Activated T-cell treated with anti-CD3 and anti-CD28 coated beads for 4 hours (primary cell): ENCODE measurements around the gene PCDHA11.
"Not testable (repeated sequence)": the region's sequence is repeated elsewhere in the genome, so short reads cannot be mapped to it uniquely, and the experiment has no call there.

Experiments used
- DNase-seq: peaks from one replicate; pipeline ENCODE4 v3.0.0-alpha.2; 2020

The PCDHA11 gene

GRCh38 chr5:140868721-140869554, at the start of gene PCDHA11:
PCDHA11 (plus strand) TSS chr5:140868957; CDS start chr5:140869104, 147 bp downstream.
- DNase-seq: no peak

DNA sequence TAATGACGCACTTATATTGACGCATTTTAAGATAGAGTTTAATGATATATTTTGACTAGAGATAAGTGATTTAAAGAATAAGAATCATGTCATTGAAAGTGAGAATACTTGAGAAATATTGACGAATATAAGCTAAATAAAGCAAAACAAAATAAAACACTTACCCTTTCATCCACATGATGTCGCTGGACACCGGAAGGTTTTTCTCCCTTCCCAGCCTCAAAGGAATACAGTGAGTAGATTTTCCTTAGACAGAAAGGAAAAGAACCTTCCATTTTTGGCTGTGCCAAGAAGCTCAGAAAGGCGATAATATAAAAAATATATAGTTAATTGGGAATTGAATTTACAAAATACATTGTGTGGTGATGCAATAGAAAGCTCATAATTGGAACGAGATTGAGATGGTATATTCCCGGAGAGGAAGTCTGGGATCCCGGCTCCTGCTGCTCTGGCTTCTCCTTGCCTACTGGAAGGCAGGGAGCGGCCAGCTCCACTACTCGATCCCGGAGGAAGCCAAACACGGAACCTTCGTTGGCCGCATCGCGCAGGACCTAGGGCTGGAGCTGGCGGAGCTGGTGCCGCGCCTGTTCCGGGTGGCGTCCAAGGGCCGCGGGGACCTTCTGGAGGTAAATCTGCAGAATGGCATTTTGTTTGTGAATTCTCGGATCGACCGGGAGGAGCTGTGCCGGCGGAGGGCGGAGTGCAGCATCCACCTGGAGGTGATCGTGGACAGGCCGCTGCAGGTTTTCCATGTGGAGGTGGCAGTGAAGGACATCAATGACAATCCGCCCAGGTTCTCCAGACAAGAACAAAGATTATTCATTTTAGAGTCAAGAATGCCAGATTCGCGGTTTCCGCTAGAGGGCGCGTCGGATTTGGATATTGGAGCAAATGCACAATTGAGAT, 47.1 kb upstream of the PCDHA11 start, which contains the start of gene PCDHA5:
TSS of gene PCDHA5 (plus strand) at position 239 of the 906 bp plus-strand sequence.
- DNase-seq: no peak

DNA sequence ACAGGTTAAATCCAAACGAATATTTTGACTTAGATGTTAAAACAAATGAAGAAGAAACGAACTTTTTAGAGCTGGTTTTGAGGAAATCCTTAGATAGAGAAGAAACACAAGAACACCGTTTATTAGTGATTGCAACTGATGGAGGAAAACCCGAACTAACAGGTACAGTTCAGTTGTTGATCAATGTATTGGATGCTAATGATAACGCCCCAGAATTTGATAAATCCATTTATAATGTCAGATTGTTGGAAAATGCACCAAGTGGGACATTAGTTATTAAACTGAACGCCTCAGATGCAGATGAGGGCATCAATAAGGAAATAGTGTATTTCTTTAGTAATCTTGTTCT, 46.5 kb upstream of the PCDHA11 start:
- DNase-seq: no peak

DNA sequence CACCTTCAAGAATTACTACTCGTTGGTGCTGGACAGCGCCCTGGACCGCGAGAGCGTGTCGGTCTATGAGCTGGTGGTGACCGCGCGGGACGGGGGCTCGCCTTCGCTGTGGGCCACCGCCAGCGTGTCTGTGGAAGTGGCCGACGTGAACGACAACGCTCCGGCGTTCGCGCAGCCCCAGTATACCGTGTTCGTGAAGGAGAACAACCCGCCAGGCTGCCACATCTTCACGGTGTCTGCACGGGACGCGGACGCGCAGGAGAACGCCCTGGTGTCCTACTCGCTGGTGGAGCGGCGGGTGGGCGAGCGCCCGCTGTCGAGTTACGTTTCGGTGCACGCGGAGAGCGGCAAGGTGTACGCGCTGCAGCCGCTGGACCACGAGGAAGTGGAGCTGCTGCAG, 45.8 kb upstream of the PCDHA11 start:
- not testable (repeated sequence) for DNase-seq

GRCh38 chr5:140823475-140823874, 45.3 kb upstream of the PCDHA11 start:
- no peak for DNase-seq

DNA sequence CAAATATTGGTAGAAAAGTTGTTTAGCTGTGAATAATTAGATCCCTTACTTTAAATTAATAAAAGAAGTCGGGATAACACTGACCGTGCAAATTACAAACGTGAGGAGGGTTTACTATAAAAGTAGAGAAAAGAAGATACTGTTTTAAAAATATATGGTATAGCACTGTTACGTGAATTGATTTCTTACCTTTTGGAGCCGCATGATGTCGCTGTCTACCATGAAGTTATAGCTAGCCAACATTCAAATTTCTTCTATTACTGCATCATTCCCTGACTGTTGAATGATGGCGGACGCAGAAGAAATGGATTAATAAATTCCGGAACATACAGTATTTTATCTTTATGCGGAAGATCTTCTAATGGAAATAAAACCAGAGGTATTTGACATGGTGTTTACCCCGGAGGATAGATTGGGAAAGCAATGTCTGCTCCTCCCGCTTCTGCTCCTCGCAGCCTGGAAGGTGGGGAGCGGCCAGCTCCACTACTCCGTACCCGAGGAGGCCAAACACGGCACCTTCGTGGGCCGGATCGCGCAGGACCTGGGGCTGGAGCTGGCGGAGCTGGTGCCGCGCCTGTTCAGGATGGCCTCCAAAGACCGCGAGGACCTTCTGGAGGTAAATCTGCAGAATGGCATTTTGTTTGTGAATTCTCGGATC, 40.9 kb upstream of the PCDHA11 start, which contains the start of gene PCDHA6:
TSS of gene PCDHA6 (plus strand) at position 257 of the 658 bp plus-strand sequence. CDS start at position 389, 132 bp downstream.
- DNase-seq: no peak

- DNase-seq: no peak
These were observed 40.4 kb upstream of the PCDHA11 start for GRCh38 chr5:140828362-140828737.

- DNase-seq: not testable (repeated sequence)
These were observed 39.0 kb upstream of the PCDHA11 start for GRCh38 chr5:140829511-140830501.

GRCh38 chr5:140833993-140834392, 34.8 kb upstream of the PCDHA11 start, which contains the start of gene PCDHA7:
PCDHA7 (plus strand) TSS chr5:140834269; CDS start chr5:140834384, 115 bp downstream.
- no peak for DNase-seq

- DNase-seq: not testable (repeated sequence)
These were observed 34.2 kb upstream of the PCDHA11 start for GRCh38 chr5:140834439-140835008.

DNA sequence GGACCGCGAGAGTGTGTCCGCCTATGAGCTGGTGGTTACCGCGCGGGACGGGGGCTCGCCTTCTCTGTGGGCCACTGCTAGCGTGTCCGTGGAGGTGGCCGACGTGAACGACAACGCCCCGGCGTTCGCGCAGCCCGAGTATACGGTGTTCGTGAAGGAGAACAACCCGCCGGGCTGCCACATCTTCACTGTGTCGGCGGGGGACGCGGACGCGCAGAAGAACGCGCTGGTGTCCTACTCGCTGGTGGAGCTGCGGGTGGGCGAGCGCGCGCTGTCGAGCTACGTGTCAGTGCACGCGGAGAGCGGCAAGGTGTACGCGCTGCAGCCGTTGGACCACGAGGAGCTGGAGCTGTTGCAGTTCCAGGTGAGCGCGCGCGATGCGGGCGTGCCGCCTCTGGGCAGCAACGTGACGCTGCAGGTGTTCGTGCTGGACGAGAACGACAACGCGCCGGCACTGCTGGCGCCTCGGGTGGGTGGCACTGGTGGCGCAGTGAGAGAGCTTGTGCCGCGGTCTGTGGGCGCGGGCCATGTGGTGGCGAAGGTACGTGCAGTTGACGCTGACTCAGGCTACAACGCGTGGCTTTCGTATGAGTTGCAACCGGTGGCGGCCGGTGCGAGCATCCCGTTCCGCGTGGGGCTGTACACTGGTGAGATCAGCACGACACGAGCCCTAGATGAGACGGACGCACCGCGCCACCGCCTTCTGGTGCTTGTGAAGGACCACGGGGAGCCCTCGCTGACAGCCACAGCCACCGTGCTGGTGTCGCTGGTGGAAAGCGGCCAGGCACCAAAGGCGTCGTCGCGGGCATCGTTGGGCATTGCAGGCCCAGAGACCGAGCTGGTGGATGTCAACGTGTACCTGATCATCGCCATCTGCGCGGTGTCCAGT, 32.9 kb upstream of the PCDHA11 start:
- no peak for DNase-seq

GRCh38 chr5:140840978-140841962, 27.5 kb upstream of the PCDHA11 start, which contains the start of gene PCDHA8:
PCDHA8 (plus strand) TSS chr5:140841187; CDS start chr5:140841322, 135 bp downstream.
- no peak for DNase-seq

GRCh38 chr5:140842798-140843733, 25.7 kb upstream of the PCDHA11 start:
- DNase-seq: no peak

DNA sequence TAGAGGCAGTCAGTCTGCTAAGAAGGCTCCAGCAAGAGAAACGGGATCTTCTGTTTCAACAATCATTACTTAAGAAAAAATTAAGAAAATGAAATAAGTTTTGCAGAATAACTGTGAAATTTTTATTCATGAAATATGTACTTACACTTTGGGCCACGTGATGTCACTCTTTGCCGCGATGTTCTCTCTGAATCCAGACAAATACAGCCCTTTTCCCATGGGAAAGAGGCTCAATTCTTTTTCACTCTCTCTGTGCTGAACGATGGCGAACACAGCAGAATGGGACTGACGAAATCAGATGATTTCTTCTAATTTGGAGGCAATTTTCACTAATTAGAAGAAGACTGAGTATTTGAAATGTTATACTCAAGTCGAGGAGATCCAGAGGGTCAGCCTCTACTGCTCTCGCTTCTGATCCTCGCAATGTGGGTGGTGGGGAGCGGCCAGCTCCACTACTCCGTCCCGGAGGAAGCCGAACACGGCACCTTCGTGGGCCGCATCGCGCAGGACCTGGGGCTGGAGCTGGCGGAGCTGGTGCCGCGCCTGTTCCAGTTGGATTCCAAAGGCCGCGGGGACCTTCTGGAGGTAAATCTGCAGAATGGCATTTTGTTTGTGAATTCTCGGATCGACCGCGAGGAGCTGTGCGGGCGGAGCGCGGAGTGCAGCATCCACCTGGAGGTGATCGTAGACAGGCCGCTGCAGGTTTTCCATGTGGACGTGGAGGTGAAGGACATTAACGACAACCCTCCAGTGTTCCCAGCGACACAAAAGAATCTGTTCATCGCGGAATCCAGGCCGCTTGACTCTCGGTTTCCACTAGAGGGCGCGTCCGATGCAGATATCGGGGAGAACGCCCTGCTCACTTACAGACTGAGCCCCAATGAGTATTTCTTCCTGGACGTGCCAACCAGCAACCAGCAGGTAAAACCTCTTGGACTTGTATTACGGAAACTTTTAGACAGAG, 20.3 kb upstream of the PCDHA11 start, which contains the start of gene PCDHA9:
TSS of gene PCDHA9 (plus strand) at position 244 of the 964 bp plus-strand sequence. CDS start at position 358, 114 bp downstream.
- not testable (repeated sequence) for DNase-seq

GRCh38 chr5:140849831-140850634, 18.7 kb upstream of the PCDHA11 start:
- not testable (repeated sequence) for DNase-seq
